ENCODE data around the gene SLC45A1. TPM values are rescaled to one million over a fixed set of nuclear protein-coding genes. Genes with fewer than 3 reads are reported as not detected.
"Not testable (repeated sequence)": the region's sequence is repeated elsewhere in the genome, so short reads cannot be mapped to it uniquely, and the experiment has no call there.

SLC45A1 gene
- total and polyA plus RNA-seq, 8 donors, result 1.1 to 3.0 (median 2.4) TPM; not detected in 3

DNA sequence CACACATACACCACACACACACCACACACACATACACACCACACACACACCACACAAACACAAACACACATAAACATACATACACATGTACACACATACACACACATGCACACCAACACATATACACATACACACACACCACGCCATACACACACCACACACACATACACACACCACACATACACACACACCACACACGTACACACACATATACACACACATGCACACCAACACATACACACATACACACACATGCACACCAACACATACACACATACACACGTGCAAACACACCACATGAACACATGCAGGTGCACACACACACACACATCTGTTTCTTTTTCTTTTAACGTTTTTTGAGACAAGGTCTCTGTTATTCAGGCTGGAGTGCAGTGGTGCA, 41.0 kb upstream of the SLC45A1 start:
- intact Hi-C loops (cut with DNase I; ENCODE audit: low total_unique reads), result no loop called here
- WGBS, 5 donors, result 75 to 90% (median 80%) methylated on average over 4 of the region's 4 CpGs
- TF ChIP-seq EP300 (IDR thresholded peaks at IDR 0.05) (no peak), POLR2A (IDR thresholded peaks at IDR 0.05) (no peak), POLR2AphosphoS5 (IDR thresholded peaks at IDR 0.05) (no peak)
- TF ChIP-seq, protein P1, sequence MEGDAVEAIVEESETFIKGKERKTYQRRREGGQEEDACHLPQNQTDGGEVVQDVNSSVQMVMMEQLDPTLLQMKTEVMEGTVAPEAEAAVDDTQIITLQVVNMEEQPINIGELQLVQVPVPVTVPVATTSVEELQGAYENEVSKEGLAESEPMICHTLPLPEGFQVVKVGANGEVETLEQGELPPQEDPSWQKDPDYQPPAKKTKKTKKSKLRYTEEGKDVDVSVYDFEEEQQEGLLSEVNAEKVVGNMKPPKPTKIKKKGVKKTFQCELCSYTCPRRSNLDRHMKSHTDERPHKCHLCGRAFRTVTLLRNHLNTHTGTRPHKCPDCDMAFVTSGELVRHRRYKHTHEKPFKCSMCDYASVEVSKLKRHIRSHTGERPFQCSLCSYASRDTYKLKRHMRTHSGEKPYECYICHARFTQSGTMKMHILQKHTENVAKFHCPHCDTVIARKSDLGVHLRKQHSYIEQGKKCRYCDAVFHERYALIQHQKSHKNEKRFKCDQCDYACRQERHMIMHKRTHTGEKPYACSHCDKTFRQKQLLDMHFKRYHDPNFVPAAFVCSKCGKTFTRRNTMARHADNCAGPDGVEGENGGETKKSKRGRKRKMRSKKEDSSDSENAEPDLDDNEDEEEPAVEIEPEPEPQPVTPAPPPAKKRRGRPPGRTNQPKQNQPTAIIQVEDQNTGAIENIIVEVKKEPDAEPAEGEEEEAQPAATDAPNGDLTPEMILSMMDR (IDR thresholded peaks at IDR 0.05), result no peak
- Histone ChIP-seq H3K36me3 (no peaks in the 10 kb centered on the region), H3K4me3 (no peak overlapping the region), H3K27ac (no peak overlapping the region), H3K27me3 (no peaks in the 10 kb centered on the region), H3K9me3 (no peaks in the 10 kb centered on the region), H3K4me1 (no peaks in the 10 kb centered on the region)
- DNase-seq, result no peak

DNA sequence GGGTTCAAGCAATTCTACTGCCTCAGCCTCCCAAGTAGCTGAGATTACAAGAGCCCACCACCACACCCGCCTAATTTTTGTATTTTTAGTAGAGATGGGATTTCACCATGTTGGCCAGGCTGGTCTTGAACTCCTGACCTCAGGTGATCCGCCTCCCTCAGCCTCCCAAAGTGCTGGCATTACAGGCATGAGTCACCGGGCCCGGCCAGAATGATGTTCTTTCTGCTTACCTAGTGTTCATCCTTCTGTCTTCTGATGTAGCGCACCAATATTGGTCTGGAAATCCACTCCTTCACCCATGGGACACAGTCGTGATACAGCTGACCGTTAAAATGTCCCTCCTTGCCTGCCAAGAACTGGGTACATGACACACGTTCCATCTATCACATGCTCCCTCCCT, 39.2 kb upstream of the SLC45A1 start:
- 84 to 93% (median 86%) methylated on average over 8 of the region's 8 CpGs for WGBS, 5 donors
- H3K27ac ChIP-seq; H3K4me3 ChIP-seq; H3K36me3 ChIP-seq; DNase-seq; H3K27me3 ChIP-seq; H3K4me1 ChIP-seq; intact Hi-C loops (cut with DNase I; ENCODE audit: low total_unique reads); H3K9me3 ChIP-seq: not testable (repeated sequence)

DNA sequence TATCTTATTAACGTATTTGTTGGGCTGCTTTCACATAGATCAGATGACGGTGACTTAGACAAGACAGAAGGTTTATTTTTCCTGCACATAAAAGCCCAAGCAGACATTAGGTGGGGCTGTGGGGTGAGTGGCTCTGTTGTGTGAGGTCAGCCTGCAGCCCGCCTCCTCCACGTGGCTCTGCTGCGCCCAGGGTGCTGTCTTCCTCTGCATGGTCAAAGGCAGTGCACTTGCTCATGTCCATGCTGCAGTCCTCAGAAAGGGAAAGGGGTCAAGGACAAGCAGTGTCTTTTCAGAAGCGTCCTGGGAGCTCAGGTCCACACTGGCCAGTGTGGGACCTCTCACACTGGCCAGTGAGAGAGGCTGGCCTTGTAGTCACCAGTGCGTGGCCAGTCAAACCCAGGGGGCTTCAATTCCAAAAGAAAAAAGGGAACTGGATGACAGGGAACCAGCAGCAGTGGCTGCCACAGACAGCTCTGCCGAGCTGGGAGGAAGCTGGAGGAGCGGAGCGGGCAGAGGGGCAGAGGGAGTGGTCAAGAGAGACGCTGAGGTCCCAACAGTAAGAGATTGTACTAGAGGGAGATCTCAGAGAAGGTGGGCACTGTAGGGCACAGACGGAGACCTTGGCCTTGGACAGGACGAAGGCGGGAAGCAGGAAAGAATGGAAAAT, 35.9 kb upstream of the SLC45A1 start:
- peak in 1 of 2 donors; percentile 44 for DNase-seq
- Histone ChIP-seq H3K9me3 (no peaks in the 10 kb centered on the region), H3K36me3 (no peaks in the 10 kb centered on the region), H3K4me3 (no peak overlapping the region), H3K27me3 (no peaks in the 10 kb centered on the region), H3K4me1 (peaks cover 0 to 10% (median 0%) of the 10 kb centered on the region in 4 donors), H3K27ac (no peak overlapping the region)
- TF ChIP-seq POLR2A (IDR thresholded peaks at IDR 0.05) (no peak), POLR2AphosphoS5 (IDR thresholded peaks at IDR 0.05) (no peak), EP300 (IDR thresholded peaks at IDR 0.05) (no peak)
- TF ChIP-seq, protein P1 (IDR thresholded peaks at IDR 0.05), result no peak
- intact Hi-C loops (cut with DNase I; ENCODE audit: low total_unique reads), result no loop called here
- WGBS, 5 donors, result 58 to 61% (median 61%) methylated on average over 14 of the region's 14 CpGs

DNA sequence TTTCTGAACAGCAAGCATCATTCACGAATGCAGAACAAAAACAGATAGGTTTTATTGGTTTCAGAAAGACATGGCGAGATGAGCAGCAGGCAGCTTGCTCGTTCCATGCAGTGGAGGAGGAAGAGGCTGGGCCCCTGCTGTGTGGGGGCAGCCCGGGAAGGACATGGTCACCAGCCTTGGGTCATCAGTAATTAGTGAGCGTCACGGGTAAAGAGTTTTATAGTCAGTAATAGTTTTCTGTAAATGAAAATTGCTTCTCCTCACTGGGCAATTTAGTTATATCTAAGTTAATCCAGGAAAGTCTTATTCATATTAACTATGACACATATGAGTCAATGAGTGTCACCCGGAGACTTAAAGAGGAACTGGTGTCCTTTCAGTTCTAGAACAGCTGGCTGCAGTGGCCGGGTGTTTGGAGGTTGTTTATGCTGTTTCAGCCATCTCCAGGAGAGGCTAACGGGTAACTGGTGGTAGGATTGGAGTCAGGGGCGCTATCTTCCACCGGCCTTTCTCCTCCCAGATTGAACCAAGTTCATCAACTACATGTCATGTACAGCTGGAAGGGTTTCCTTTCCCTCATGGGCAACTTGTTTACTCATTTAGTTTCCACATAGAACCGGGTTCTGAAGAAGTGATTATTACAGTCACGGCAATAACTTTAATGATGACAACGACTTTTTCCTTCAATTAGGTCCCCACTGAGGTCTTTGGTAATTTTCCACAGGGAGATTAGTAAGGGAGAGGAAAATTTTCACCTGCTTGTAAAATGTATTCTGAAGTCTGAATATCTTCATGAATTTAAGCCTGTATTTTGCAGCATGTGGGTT, 34.6 kb upstream of the SLC45A1 start:
- 64 to 72% (median 69%) methylated on average over 14 of the region's 14 CpGs for WGBS, 5 donors
- Histone ChIP-seq H3K4me3 (no peak overlapping the region), H3K36me3 (no peaks in the 10 kb centered on the region), H3K4me1 (peaks cover 0 to 10% (median 0%) of the 10 kb centered on the region in 4 donors), H3K27me3 (no peaks in the 10 kb centered on the region), H3K9me3 (no peaks in the 10 kb centered on the region), H3K27ac (no peak overlapping the region)
- TF ChIP-seq, protein P1 (IDR thresholded peaks at IDR 0.05), result no peak
- no peak for TF ChIP-seq POLR2A (IDR thresholded peaks at IDR 0.05)
- peak in 1 of 2 donors; percentile 37 for DNase-seq
- intact Hi-C loops (cut with DNase I; ENCODE audit: low total_unique reads), result no loop called here

DNA sequence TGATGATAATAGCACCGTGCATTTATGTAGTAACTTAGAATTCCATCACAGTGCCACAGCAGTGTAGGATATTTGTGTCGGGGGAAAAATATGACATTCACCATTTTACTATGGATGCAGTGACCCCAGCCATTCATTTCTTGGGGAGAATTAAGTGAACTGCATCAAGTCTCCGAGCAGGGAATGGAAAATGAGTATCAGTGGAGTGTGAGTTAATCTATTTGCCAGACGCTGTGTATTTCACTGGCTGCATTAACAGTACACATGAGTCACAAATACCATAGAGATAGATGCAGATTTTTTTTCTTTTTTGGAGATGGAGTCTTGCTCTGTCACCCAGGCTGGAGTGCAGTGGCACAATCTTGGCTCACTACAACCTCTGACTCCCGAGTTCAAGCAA, 33.8 kb upstream of the SLC45A1 start:
- Histone ChIP-seq H3K9me3 (no peaks in the 10 kb centered on the region), H3K4me1 (peaks cover 0 to 10% (median 0%) of the 10 kb centered on the region in 4 donors), H3K36me3 (no peaks in the 10 kb centered on the region), H3K27ac (peak overlapping the region in 1 of 5 donors; percentile 26), H3K4me3 (no peak overlapping the region), H3K27me3 (no peaks in the 10 kb centered on the region)
- TF ChIP-seq POLR2AphosphoS5 (IDR thresholded peaks at IDR 0.05), result peak in 1 of 3 donors; percentile 15
- TF ChIP-seq POLR2A (IDR thresholded peaks at IDR 0.05), result no peak
- TF ChIP-seq, protein P1 (IDR thresholded peaks at IDR 0.05), result no peak
- no peak for TF ChIP-seq EP300 (IDR thresholded peaks at IDR 0.05)
- DNase-seq, result no peak
- 53 to 70% (median 62%) methylated on average over 5 of the region's 5 CpGs for WGBS, 5 donors
- intact Hi-C loops (cut with DNase I; ENCODE audit: low total_unique reads), result no loop called here
